Endothelial cell (in vitro differentiated cells): ENCODE data around the gene PARP1. TPM values are rescaled to one million over a fixed set of nuclear protein-coding genes. Genes with fewer than 3 reads are reported as not detected.

Source experiments
- DNase-seq: peaks from one replicate; pipeline ENCODE4 v3.0.0; 2021; ENCODE audit warnings: low spot score
- H3K27ac Mint-ChIP-seq: one replicate; pipeline ENCODE4 v1.8.0; 2021; ENCODE audit warnings: mixed read lengths, inconsistent platforms; ENCODE audit not compliant: unreplicated experiment
- H3K27me3 Mint-ChIP-seq: one replicate; pipeline ENCODE4 v1.8.0; 2021; ENCODE audit warnings: mild to moderate bottlenecking, moderate library complexity, mixed read lengths, inconsistent platforms; ENCODE audit not compliant: unreplicated experiment
- H3K36me3 Mint-ChIP-seq: one replicate; pipeline ENCODE4 v1.8.0; 2021; ENCODE audit warnings: mild to moderate bottlenecking, low read depth, mixed read lengths, inconsistent platforms; ENCODE audit not compliant: unreplicated experiment
- H3K4me1 Mint-ChIP-seq: one replicate; pipeline ENCODE4 v1.8.0; 2021; ENCODE audit warnings: mild to moderate bottlenecking, mixed read lengths, inconsistent platforms; ENCODE audit not compliant: unreplicated experiment
- H3K4me3 Mint-ChIP-seq: one replicate; pipeline ENCODE4 v1.8.0; 2021; ENCODE audit warnings: mild to moderate bottlenecking, mixed read lengths, inconsistent platforms; ENCODE audit not compliant: unreplicated experiment
- H3K9me3 Mint-ChIP-seq: one replicate; pipeline ENCODE4 v1.8.0; 2021; ENCODE audit warnings: mixed read lengths, inconsistent platforms; ENCODE audit not compliant: unreplicated experiment
- CTCF ChIP-seq: fragments of 200-600 bp; sonication (generic); IDR thresholded peaks from one replicate; pipeline ENCODE4 v1.5.0; 2021; ENCODE audit warnings: antibody characterized with exemption; ENCODE audit not compliant: unreplicated experiment
- total RNA-seq: library from RNA; stranded (reverse); fragmentation: NEBNext Ultra II Directional; extraction: Animal tissue kit (Norgen Biotek cat#: 25700); gene quantifications from one replicate; pipeline ENCODE4 v1.2.1, GENCODE V29; 2021; ENCODE audit not compliant: unreplicated experiment

The PARP1 gene
- total RNA-seq, 1 donor from 2014 or later: 131 TPM

GRCh38 chr1:226425431-226426031, 17.6 kb upstream of the PARP1 start:
- H3K4me1 Mint-ChIP-seq: peaks cover 2% of the 10 kb centered on the region

GRCh38 chr1:226425004-226425378, 17.1 kb upstream of the PARP1 start:
- Mint-ChIP-seq H3K27me3 (peaks cover 2% of the 10 kb centered on the region), H3K27ac (no peak overlapping the region), H3K4me3 (no peak overlapping the region), H3K9me3 (no peaks in the 10 kb centered on the region), H3K4me1 (peaks cover 2% of the 10 kb centered on the region), H3K36me3 (no peaks in the 10 kb centered on the region)
- no peak for DNase-seq
- no peak for TF ChIP-seq CTCF

More at GRCh38 chr1:226425431-226426031, 17.6 kb upstream of the PARP1 start:
- Mint-ChIP-seq H3K36me3 (no peaks in the 10 kb centered on the region), H3K27me3 (peaks cover 2% of the 10 kb centered on the region), H3K27ac (no peak overlapping the region), H3K4me3 (no peak overlapping the region), H3K9me3 (no peaks in the 10 kb centered on the region)
- TF ChIP-seq CTCF: no peak
- DNase-seq: no peak

- no peak for DNase-seq
- no peak for TF ChIP-seq CTCF
- no peak overlapping the region for H3K27ac Mint-ChIP-seq
These were observed 16.5 kb upstream of the PARP1 start for GRCh38 chr1:226424221-226425003.

GRCh38 chr1:226422478-226422877, 14.6 kb upstream of the PARP1 start:
- no peaks in the 10 kb centered on the region for H3K36me3 Mint-ChIP-seq
- no peak overlapping the region for H3K27ac Mint-ChIP-seq
- no peak overlapping the region for H3K4me3 Mint-ChIP-seq
- H3K4me1 Mint-ChIP-seq: peaks cover 2% of the 10 kb centered on the region
- TF ChIP-seq CTCF: no peak
- H3K27me3 Mint-ChIP-seq: peaks cover 2% of the 10 kb centered on the region
- DNase-seq: no peak
- no peaks in the 10 kb centered on the region for H3K9me3 Mint-ChIP-seq

More at GRCh38 chr1:226424221-226425003, 16.5 kb upstream of the PARP1 start:
- no peak overlapping the region for H3K4me3 Mint-ChIP-seq
- peaks cover 2% of the 10 kb centered on the region for H3K27me3 Mint-ChIP-seq
- H3K36me3 Mint-ChIP-seq: no peaks in the 10 kb centered on the region
- H3K4me1 Mint-ChIP-seq: peaks cover 2% of the 10 kb centered on the region
- no peaks in the 10 kb centered on the region for H3K9me3 Mint-ChIP-seq

- H3K4me3 Mint-ChIP-seq: no peak overlapping the region
These were observed 13.0 kb upstream of the PARP1 start for GRCh38 chr1:226420897-226421296.

More at GRCh38 chr1:226420897-226421296, 13.0 kb upstream of the PARP1 start:
- Mint-ChIP-seq H3K9me3 (no peaks in the 10 kb centered on the region), H3K36me3 (no peaks in the 10 kb centered on the region), H3K4me1 (peaks cover 2% of the 10 kb centered on the region), H3K27me3 (no peaks in the 10 kb centered on the region), H3K27ac (no peak overlapping the region)
- TF ChIP-seq CTCF: no peak
- DNase-seq: no peak
